Neural progenitor cell (in vitro differentiated cells): Measurements from ENCODE around the gene UBE2G2.

Experiments
- CTCF ChIP-seq: fragments of 200-600 bp; sonication (generic); IDR thresholded peaks from 2 replicates; pipeline ENCODE4 v1.5.1; 2017; ENCODE audit warnings: antibody characterized with exemption, mild to moderate bottlenecking
- EZH2 ChIP-seq: fragments of 200-600 bp; sonication (generic); IDR thresholded peaks from 2 replicates; pipeline ENCODE4 v1.6.1; 2017; ENCODE audit warnings: antibody characterized with exemption, mild to moderate bottlenecking, moderate library complexity
- EZH2phosphoT487 ChIP-seq: fragments of 200-600 bp; sonication (generic); IDR thresholded peaks from 2 replicates; pipeline ENCODE4 v1.6.1; 2017; ENCODE audit warnings: antibody characterized with exemption

- TF ChIP-seq CTCF (no peak), EZH2phosphoT487 (no peak), EZH2 (no peak)
Measured at GRCh38 chr21:44842721-44843445, 41.3 kb upstream of the UBE2G2 start.
